Upper lobe of right lung (tissue), 1 donor: ENCODE measurements around the gene GJB2. TPM values are rescaled to one million over a fixed set of nuclear protein-coding genes. Genes with fewer than 3 reads are reported as not detected.

Source experiments
- ATAC-seq: fragments of 200-7000 bp; cut with Tn5 transposase; one replicate; pipeline ENCODE4 v1.9.1; 2020; ENCODE audit warnings: mild to moderate bottlenecking, moderate library complexity
- DNase-seq: peaks from one replicate; pipeline ENCODE4 v3.0.0-alpha.2; 2020
- H3K27ac ChIP-seq: fragments of 200-600 bp; one replicate; pipeline ENCODE4 v1.8.0; 2022
- H3K27me3 ChIP-seq: fragments of 200-600 bp; one replicate; pipeline ENCODE4 v1.8.0; 2022; ENCODE audit warnings: mild to moderate bottlenecking
- H3K36me3 ChIP-seq: fragments of 200-600 bp; one replicate; pipeline ENCODE4 v1.8.0; 2022
- H3K4me1 ChIP-seq: fragments of 200-600 bp; one replicate; pipeline ENCODE4 v1.8.0; 2022
- H3K4me3 ChIP-seq: fragments of 200-600 bp; one replicate; pipeline ENCODE4 v1.8.0; 2022; ENCODE audit warnings: mild to moderate bottlenecking
- H3K9me3 ChIP-seq: fragments of 200-600 bp; one replicate; pipeline ENCODE4 v1.8.0; 2022
- intact Hi-C: fragments of 100-400 bp; cut with DNase I; formaldehyde crosslinking; loops from one replicate; pipeline ENCODE4 v1.11.0; 2022
- total RNA-seq: library from RNA; stranded (reverse); fragmentation: NEBNext Ultra II Directional; extraction: Animal tissue kit (Norgen Biotek cat#: 25700); gene quantifications from one replicate; pipeline ENCODE4 v1.2.1, GENCODE V29; 2021
- TF ChIP-seq, protein P1 (sequence below): fragments of 200-600 bp; IDR thresholded peaks from one replicate; pipeline ENCODE4 v1.8.0; 2022; ENCODE audit warnings: antibody characterized with exemption
- donor health status: DM: no; HTN: yes; CAD: no; lungs with severe emphysema.

The GJB2 gene
- total RNA-seq, 1 donor from 2014 or later: 0.93 TPM

DNA sequence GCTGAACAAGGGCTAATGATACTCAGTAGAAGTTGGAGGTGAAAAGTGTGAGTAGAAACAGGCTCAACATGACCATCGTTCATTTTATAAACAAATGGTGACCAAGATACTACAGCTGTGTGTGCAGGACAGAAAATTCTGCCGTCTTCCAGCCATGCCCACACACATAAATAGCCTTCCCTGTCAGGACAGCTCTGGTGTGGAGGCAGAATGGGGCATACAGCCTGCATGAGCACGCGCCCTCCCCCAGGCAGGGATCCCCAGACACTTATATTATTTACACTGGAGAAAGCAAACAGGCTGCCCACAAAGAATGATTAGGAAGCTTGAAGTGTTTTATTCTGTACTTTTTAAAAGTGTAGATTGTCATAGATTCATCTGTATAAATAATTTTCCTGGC is 52.3 kb downstream of the GJB2 start:
- DNase-seq: no peak
- H3K27ac ChIP-seq: no peak overlapping the region
- no peak overlapping the region for H3K4me3 ChIP-seq
- H3K36me3 ChIP-seq: no peaks in the 10 kb centered on the region
- TF ChIP-seq, protein P1, sequence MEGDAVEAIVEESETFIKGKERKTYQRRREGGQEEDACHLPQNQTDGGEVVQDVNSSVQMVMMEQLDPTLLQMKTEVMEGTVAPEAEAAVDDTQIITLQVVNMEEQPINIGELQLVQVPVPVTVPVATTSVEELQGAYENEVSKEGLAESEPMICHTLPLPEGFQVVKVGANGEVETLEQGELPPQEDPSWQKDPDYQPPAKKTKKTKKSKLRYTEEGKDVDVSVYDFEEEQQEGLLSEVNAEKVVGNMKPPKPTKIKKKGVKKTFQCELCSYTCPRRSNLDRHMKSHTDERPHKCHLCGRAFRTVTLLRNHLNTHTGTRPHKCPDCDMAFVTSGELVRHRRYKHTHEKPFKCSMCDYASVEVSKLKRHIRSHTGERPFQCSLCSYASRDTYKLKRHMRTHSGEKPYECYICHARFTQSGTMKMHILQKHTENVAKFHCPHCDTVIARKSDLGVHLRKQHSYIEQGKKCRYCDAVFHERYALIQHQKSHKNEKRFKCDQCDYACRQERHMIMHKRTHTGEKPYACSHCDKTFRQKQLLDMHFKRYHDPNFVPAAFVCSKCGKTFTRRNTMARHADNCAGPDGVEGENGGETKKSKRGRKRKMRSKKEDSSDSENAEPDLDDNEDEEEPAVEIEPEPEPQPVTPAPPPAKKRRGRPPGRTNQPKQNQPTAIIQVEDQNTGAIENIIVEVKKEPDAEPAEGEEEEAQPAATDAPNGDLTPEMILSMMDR: no peak
- intact Hi-C loops: no loop called here
- peaks cover 3% of the 10 kb centered on the region for H3K4me1 ChIP-seq
- H3K9me3 ChIP-seq: no peaks in the 10 kb centered on the region
- H3K27me3 ChIP-seq: peaks cover 76% of the 10 kb centered on the region
- ATAC-seq: peak; percentile 19

DNA sequence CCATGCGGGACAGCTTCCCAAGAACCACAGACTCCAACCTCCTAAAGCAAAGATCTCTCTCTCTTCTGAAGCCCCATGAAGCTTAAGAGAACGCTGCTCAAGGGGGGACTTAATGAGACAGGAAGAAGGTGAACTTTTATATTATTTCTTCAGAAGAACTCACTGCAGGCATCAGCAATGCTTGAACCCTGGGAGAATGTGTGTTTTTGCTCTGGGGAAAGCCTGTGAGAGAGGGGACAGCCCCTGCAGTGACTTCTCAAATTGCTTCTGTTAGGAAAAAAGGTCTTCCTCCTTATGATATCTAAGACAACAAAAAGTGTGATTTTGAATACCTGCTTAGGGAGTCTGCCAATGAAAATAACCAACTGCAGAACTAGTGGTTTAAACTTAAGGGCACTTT is 54.9 kb downstream of the GJB2 start:
- peaks cover 3% of the 10 kb centered on the region for H3K4me1 ChIP-seq
- H3K9me3 ChIP-seq: no peaks in the 10 kb centered on the region
- H3K27me3 ChIP-seq: peaks cover 66% of the 10 kb centered on the region
- no peaks in the 10 kb centered on the region for H3K36me3 ChIP-seq
- intact Hi-C loops: no loop called here
- H3K27ac ChIP-seq: no peak overlapping the region
- DNase-seq (no peak), ATAC-seq (no peak)
- H3K4me3 ChIP-seq: no peak overlapping the region
- TF ChIP-seq, protein P1: no peak

Other genes starting within 250 kb of the GJB2 start
- gene ZMYM2, start 234.2 kb downstream of the GJB2 start, total RNA-seq: 64.3 TPM
- gene GJA3, start 31.9 kb downstream of the GJB2 start, total RNA-seq: not detected
- not detected for gene GJB6, start 39.4 kb upstream of the GJB2 start, total RNA-seq